ENCODE measurements around the gene RNU5B-1.
"Not testable (repeated sequence)": the region's sequence is repeated elsewhere in the genome, so short reads cannot be mapped to it uniquely, and the experiment has no call there.

RNU5B-1 gene

GRCh38 chr15:65304381-65305149 is at the start of gene RNU5B-1:
RNU5B-1 (plus strand) TSS chr15:65304677.
- peak; percentile 99 for FAIRE-seq

- FAIRE-seq: no peak
Measured at GRCh38 chr15:65254758-65255157, 49.7 kb upstream of the RNU5B-1 start.

- no peak for FAIRE-seq
Measured at GRCh38 chr15:65255486-65256140, 48.9 kb upstream of the RNU5B-1 start.

GRCh38 chr15:65258375-65259262 is 45.9 kb upstream of the RNU5B-1 start:
- no peak for FAIRE-seq

GRCh38 chr15:65259367-65259797 is 45.1 kb upstream of the RNU5B-1 start:
- FAIRE-seq: no peak

- FAIRE-seq: no peak
Measured at GRCh38 chr15:65260968-65261367, 43.5 kb upstream of the RNU5B-1 start.

- no peak for FAIRE-seq
Measured at GRCh38 chr15:65263313-65263712, 41.2 kb upstream of the RNU5B-1 start.

- no peak for FAIRE-seq
Measured at GRCh38 chr15:65264863-65265430, 39.5 kb upstream of the RNU5B-1 start.

GRCh38 chr15:65266469-65266868 is 38.0 kb upstream of the RNU5B-1 start:
- no peak for FAIRE-seq

- no peak for FAIRE-seq
Measured at GRCh38 chr15:65268411-65268810, 36.1 kb upstream of the RNU5B-1 start.

- not testable (repeated sequence) for FAIRE-seq
Measured at GRCh38 chr15:65270811-65271545, 33.5 kb upstream of the RNU5B-1 start.

GRCh38 chr15:65275104-65275727 is 29.3 kb upstream of the RNU5B-1 start:
- no peak for FAIRE-seq

- no peak for FAIRE-seq
Measured at GRCh38 chr15:65275728-65276126, 28.8 kb upstream of the RNU5B-1 start.

- FAIRE-seq: no peak
Measured at GRCh38 chr15:65277015-65277414, 27.5 kb upstream of the RNU5B-1 start.

- no peak for FAIRE-seq
Measured at GRCh38 chr15:65278480-65278879, 26.0 kb upstream of the RNU5B-1 start.

GRCh38 chr15:65285291-65286068 is 19.0 kb upstream of the RNU5B-1 start:
- no peak for FAIRE-seq

GRCh38 chr15:65286069-65286703 is 18.3 kb upstream of the RNU5B-1 start:
- FAIRE-seq: no peak

- no peak for FAIRE-seq
Measured at GRCh38 chr15:65286704-65287519, 17.6 kb upstream of the RNU5B-1 start, which contains the start of gene PARP16. PARP16 (minus strand) TSS chr15:65286883; CDS start chr15:65286426, 457 bp downstream.

- no peak for FAIRE-seq
Measured at GRCh38 chr15:65287520-65287855, 17.0 kb upstream of the RNU5B-1 start.
